H1 (cell line): ENCODE results near the gene GLT8D1. TPM values are rescaled to one million over a fixed set of nuclear protein-coding genes. Genes with fewer than 3 reads are reported as not detected.

Experiments used
- BACH1 ChIP-seq: IDR thresholded peaks from 2 replicates; pipeline ENCODE4 v1.6.1; 2012; ENCODE audit warnings: low read length, improper control_type of control experiment
- CBX5 ChIP-seq: fragments of 300-800, 300-1000 bp; sonication (generic); IDR thresholded peaks from 2 replicates; pipeline ENCODE4 v1.7.1; 2016; ENCODE audit warnings: antibody characterized with exemption, low read length, low read depth
- CBX8 ChIP-seq: fragments of 300-800, 300-1000 bp; sonication (generic); IDR thresholded peaks from 2 replicates; pipeline ENCODE4 v1.7.1; 2016; ENCODE audit warnings: low read depth, low read length, borderline replicate concordance
- CREB1 ChIP-seq: IDR thresholded peaks from 2 replicates; pipeline ENCODE4 v1.6.1; 2012; ENCODE audit warnings: inconsistent platforms
- EZH2 ChIP-seq: fragments of 200-600 bp; sonication (generic); IDR thresholded peaks from 2 replicates; pipeline ENCODE4 v1.7.1; 2012; ENCODE audit warnings: low read depth, mild to moderate bottlenecking, moderate library complexity, low read length, inconsistent platforms; ENCODE audit not compliant: severe bottlenecking
- FOSL1 ChIP-seq: IDR thresholded peaks from 2 replicates; pipeline ENCODE4 v1.6.1; 2011; ENCODE audit warnings: mild to moderate bottlenecking, low read depth, low read length, moderate library complexity; ENCODE audit not compliant: insufficient read depth
- GABPA ChIP-seq: IDR thresholded peaks from 2 replicates; pipeline ENCODE4 v1.6.1; 2011; ENCODE audit warnings: mild to moderate bottlenecking, low read length, moderate library complexity, borderline replicate concordance; ENCODE audit not compliant: insufficient read depth
- JUN ChIP-seq: IDR thresholded peaks from 2 replicates; pipeline ENCODE4 v1.6.1; 2011; ENCODE audit warnings: low read depth, mild to moderate bottlenecking, improper control_type of control experiment, low read length
- KDM5A ChIP-seq: fragments of 200-600 bp; IDR thresholded peaks from 2 replicates; pipeline ENCODE4 v1.7.1; 2012; ENCODE audit warnings: mild to moderate bottlenecking, low read length, inconsistent platforms, mixed read lengths
- MAFK ChIP-seq: IDR thresholded peaks from 2 replicates; pipeline ENCODE4 v1.6.1; 2012; ENCODE audit warnings: low read depth, mild to moderate bottlenecking, improper control_type of control experiment, low read length
- MAX ChIP-seq: IDR thresholded peaks from 2 replicates; pipeline ENCODE4 v1.6.1; 2012; ENCODE audit warnings: inconsistent platforms
- POLR2A ChIP-seq, 2 experiments: IDR thresholded peaks; 1 replicate in 1 of 2; 2 replicates in 1 of 2; pipeline ENCODE4 v1.6.1; 2011; ENCODE audit warnings: low read depth in 2 of 2, low read length in 2 of 2, mild to moderate bottlenecking in 2 of 2; ENCODE audit errors: control extremely low read depth in 1 of 2
- POLR2AphosphoS5 ChIP-seq: IDR thresholded peaks from 2 replicates; pipeline ENCODE4 v1.6.1; 2011; ENCODE audit warnings: low read depth, low read length
- RAD21 ChIP-seq, 2 experiments: IDR thresholded peaks in 1 of 2; conservative IDR thresholded peaks in 1 of 2; 2 replicates each; pipeline ENCODE4 v1.6.1; 2011; ENCODE audit warnings: low read depth in 2 of 2, low read length in 2 of 2, improper control_type of control experiment in 1 of 2, inconsistent platforms in 1 of 2, mild to moderate bottlenecking in 1 of 2, moderate library complexity in 1 of 2
- RNF2 ChIP-seq: fragments of 200-900, 300-1000 bp; sonication (generic); IDR thresholded peaks from 2 replicates; pipeline ENCODE4 v1.7.1; 2016; ENCODE audit warnings: borderline replicate concordance, low read depth, mild to moderate bottlenecking, antibody characterized with exemption, low read length; ENCODE audit not compliant: poor library complexity, severe bottlenecking; ENCODE audit errors: missing control alignments
- RXRA ChIP-seq: IDR thresholded peaks from 2 replicates; pipeline ENCODE4 v1.6.1; 2011; ENCODE audit warnings: low read depth, mild to moderate bottlenecking, low read length, moderate library complexity; ENCODE audit not compliant: insufficient read depth
- SIN3A ChIP-seq, 2 experiments: IDR thresholded peaks in 1 of 2; conservative IDR thresholded peaks in 1 of 2; 2 replicates each; pipeline ENCODE4 v1.6.1; 2011 to 2012; ENCODE audit warnings: low read length in 2 of 2, improper control_type of control experiment in 1 of 2, low read depth in 1 of 2, mild to moderate bottlenecking in 1 of 2
- SP1 ChIP-seq: IDR thresholded peaks from 2 replicates; pipeline ENCODE4 v1.6.1; 2011; ENCODE audit warnings: low read depth, low read length
- SP2 ChIP-seq: IDR thresholded peaks from 2 replicates; pipeline ENCODE4 v1.6.1; 2012; ENCODE audit warnings: mild to moderate bottlenecking, low read length, inconsistent platforms
- SRF ChIP-seq: IDR thresholded peaks from 2 replicates; pipeline ENCODE4 v1.6.1; 2011; ENCODE audit warnings: mild to moderate bottlenecking, low read depth, low read length, moderate library complexity
- TAF1 ChIP-seq: IDR thresholded peaks from 2 replicates; pipeline ENCODE4 v1.6.1; 2011; ENCODE audit warnings: mild to moderate bottlenecking, low read depth, low read length
- TAF7 ChIP-seq: optimal IDR thresholded peaks from 2 replicates; pipeline ENCODE3; 2011; ENCODE audit warnings: low read depth, mild to moderate bottlenecking, inconsistent platforms, low read length, moderate library complexity, borderline replicate concordance
- TEAD4 ChIP-seq: IDR thresholded peaks from 2 replicates; pipeline ENCODE4 v1.6.1; 2012; ENCODE audit warnings: low read depth, low read length, inconsistent platforms, mixed read lengths
- YY1 ChIP-seq: IDR thresholded peaks from 2 replicates; pipeline ENCODE4 v1.6.1; 2011; ENCODE audit warnings: low read depth, mild to moderate bottlenecking, low read length
- polyA plus RNA-seq, 7 experiments: library from polyadenylated mRNA; depleted of rRNA in 3 of 7; stranded (reverse) in 5 of 7; unstranded in 2 of 7; fragments of >200 nt in 5 of 7; fragments of 200-250 nt in 2 of 7; gene quantifications; 1 replicate in 5 of 7; 2 replicates in 1 of 7; 4 replicates in 1 of 7; pipeline versions ENCODE4 v1.2.1 to v1.2.3, GENCODE V29; 2011 to 2013; ENCODE audit warnings: missing spikeins in 2 of 7, mixed read lengths in 2 of 7
- total RNA-seq: library from RNA; stranded (reverse); fragmentation: NEBNext Ultra II Directional; extraction: Animal tissue kit (Norgen Biotek cat#: 25700); gene quantifications from 2 replicates; pipeline ENCODE4 v1.2.1, GENCODE V29; 2021

GLT8D1 gene
- total and polyA plus RNA-seq, 2 of the 8 experiments (the other 6 are each of a cell fraction or from before 2014, with no cell fraction given), result 29.0 to 33.6 TPM

GRCh38 chr3:52685709-52686691 lies 19.6 kb downstream of the GLT8D1 start, which contains the start of the genes GNL3 and PBRM1 (continued):
- TF ChIP-seq MAX, result peak; percentile 99
- TF ChIP-seq RAD21 (IDR thresholded peaks at IDR 0.05 in 1 of 2, conservative IDR thresholded peaks at IDR 0.05 in 1 of 2; ENCODE audit: low read depth in 2 of 2, low read length in 2 of 2), result no peak
- TF ChIP-seq TAF7, result peak; percentile 89
- no peak for TF ChIP-seq JUN
- TF ChIP-seq SP1, result no peak
- peak; percentile 93 to 98 for TF ChIP-seq POLR2A (IDR thresholded peaks at IDR 0.05; ENCODE audit: control extremely low read depth in 1 of 2, low read depth in 2 of 2, low read length in 2 of 2)
- TF ChIP-seq YY1, result no peak
- peak; percentile 17 to 92; a peak in 2 of 4 replicates for TF ChIP-seq SIN3A (conservative IDR thresholded peaks at IDR 0.05 in 1 of 2, IDR thresholded peaks at IDR 0.05 in 1 of 2; ENCODE audit: low read depth in 1 of 2, low read length in 2 of 2)
- peak; percentile 92 for TF ChIP-seq CREB1
- TF ChIP-seq SP2, result no peak
- no peak for TF ChIP-seq MAFK
- no peak for TF ChIP-seq GABPA
- no peak for TF ChIP-seq EZH2
- no peak for TF ChIP-seq CBX8
- TF ChIP-seq TAF1, result peak; percentile 98
- no peak for TF ChIP-seq FOSL1
- TF ChIP-seq RXRA, result no peak
- TF ChIP-seq RNF2, result no peak
- TF ChIP-seq KDM5A, result no peak; the same call in 1 of the 2 replicates
- TF ChIP-seq SRF, result no peak
- TF ChIP-seq TEAD4, result no peak
- no peak for TF ChIP-seq BACH1
- no peak for TF ChIP-seq CBX5
- TF ChIP-seq POLR2AphosphoS5, result peak; percentile 92
